Fibroblast of the aortic adventitia (primary cell): ENCODE data around the gene LMO4. TPM values are rescaled to one million over a fixed set of nuclear protein-coding genes. Genes with fewer than 3 reads are reported as not detected.

Experiments used
- DNase-seq: peaks from one replicate; pipeline ENCODE4 v3.0.0-alpha.2; 2010; ENCODE audit warnings: low read depth
- H3K4me3 ChIP-seq: 2 replicates; pipeline ENCODE4 v1.5.1; 2011; ENCODE audit warnings: low read depth, mild to moderate bottlenecking, control low read depth, low read length, moderate library complexity
- total RNA-seq: library from RNA; depleted of rRNA; stranded (reverse); fragments of >200 nt; gene quantifications from 2 replicates; pipeline ENCODE4 v1.2.3, GENCODE V29; 2012; ENCODE audit warnings: low replicate concordance
- TF ChIP-seq, protein P1 (sequence below): IDR thresholded peaks from 2 replicates; pipeline ENCODE4 v1.5.1; 2011; ENCODE audit warnings: mild to moderate bottlenecking, low read length, control low read depth, inconsistent platforms; ENCODE audit not compliant: insufficient read depth

The LMO4 gene
- total RNA-seq, 1 donor: 47.1 TPM

DNA sequence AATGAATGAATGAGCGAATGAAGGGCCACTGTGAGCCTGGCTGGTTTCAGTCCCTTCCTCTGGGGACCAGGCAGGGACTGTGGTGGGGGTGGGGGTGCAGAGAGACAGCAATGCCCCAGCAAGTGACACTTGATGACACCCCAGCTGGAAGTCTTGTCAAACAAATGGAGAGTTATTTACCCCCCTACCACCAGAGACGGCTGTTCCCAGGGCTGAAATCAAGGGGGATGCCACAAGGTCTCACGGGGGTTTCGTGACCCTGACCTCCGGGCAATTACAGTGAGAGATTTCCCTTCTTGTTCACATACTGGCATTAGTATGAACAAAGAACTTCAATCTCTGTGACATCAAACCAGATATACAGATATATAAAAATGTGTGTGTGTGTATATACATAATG, 34.0 kb upstream of the LMO4 start:
- DNase-seq: no peak
- no peak overlapping the region for H3K4me3 ChIP-seq
- TF ChIP-seq, protein P1, sequence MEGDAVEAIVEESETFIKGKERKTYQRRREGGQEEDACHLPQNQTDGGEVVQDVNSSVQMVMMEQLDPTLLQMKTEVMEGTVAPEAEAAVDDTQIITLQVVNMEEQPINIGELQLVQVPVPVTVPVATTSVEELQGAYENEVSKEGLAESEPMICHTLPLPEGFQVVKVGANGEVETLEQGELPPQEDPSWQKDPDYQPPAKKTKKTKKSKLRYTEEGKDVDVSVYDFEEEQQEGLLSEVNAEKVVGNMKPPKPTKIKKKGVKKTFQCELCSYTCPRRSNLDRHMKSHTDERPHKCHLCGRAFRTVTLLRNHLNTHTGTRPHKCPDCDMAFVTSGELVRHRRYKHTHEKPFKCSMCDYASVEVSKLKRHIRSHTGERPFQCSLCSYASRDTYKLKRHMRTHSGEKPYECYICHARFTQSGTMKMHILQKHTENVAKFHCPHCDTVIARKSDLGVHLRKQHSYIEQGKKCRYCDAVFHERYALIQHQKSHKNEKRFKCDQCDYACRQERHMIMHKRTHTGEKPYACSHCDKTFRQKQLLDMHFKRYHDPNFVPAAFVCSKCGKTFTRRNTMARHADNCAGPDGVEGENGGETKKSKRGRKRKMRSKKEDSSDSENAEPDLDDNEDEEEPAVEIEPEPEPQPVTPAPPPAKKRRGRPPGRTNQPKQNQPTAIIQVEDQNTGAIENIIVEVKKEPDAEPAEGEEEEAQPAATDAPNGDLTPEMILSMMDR: no peak

DNA sequence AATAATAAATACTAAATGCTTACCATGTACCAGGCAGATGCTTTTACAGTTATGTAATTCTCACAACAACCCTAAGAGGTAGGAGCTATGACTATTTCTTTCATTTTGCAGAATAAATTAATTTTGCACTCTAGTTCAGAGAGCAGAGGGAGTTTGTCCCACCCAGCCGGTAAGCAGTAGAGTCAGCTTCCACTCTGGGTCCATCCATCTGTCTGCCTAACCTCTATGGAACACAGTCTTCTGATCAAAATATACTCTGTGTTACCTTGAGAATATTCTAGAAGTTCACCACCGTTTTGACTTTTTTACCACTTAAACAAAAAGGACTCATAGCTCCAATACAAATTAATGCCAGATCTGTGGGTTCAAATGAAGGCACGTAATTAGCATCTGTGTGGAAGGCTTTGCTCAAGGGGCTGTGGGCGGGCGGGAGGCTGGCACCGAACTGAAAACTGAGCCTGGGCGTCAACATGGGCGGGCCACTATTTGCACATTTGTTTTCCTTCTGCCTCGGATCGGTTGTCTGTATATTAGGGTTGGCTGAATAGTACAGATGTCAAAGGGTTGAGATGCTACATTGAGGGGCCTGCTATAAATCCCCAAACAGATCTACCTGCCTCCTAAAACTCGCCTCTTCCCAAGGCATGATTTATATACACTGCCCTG, 33.1 kb upstream of the LMO4 start:
- DNase-seq: no peak
- H3K4me3 ChIP-seq: no peak overlapping the region
- TF ChIP-seq, protein P1: no peak

DNA sequence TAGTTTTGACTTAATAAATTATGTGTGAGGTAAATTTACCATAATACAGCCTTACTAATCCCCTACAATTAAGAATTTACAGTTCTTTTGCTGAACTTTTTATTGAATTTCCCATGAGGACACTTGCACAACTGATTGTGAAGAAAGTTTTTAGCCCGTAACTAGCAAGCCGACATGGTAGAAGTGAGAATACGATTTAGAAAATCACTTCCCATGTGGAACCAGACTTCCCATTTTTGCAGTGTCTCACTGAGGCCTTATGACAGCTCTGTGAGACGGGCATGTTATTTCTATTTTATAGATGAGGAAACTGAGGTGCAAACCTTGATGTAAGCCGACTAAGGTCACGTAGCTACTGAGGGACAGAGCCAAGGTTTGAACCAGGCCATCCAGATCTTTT, 32.5 kb upstream of the LMO4 start:
- no peak overlapping the region for H3K4me3 ChIP-seq
- TF ChIP-seq, protein P1: no peak
- DNase-seq: no peak

DNA sequence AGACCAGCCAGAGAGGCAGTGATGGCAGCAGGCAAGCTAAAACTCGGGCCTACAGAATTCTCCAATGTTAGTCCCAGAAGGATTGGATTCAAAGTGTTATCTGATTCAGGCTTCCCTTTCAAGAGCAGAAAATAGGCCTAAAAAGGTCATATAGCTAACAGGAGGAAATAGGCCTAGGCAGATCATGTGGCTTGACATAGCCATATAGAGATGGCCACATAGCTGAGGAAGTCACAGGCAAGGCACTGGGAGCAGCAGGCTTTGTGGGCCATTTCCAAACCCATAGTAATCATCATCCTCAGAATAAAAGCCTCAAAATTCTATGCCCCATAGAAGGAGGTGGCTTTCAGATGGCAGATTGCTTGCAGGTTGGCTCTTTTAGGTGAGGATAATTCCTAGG, 29.0 kb upstream of the LMO4 start:
- DNase-seq: no peak
- TF ChIP-seq, protein P1: no peak
- no peak overlapping the region for H3K4me3 ChIP-seq

DNA sequence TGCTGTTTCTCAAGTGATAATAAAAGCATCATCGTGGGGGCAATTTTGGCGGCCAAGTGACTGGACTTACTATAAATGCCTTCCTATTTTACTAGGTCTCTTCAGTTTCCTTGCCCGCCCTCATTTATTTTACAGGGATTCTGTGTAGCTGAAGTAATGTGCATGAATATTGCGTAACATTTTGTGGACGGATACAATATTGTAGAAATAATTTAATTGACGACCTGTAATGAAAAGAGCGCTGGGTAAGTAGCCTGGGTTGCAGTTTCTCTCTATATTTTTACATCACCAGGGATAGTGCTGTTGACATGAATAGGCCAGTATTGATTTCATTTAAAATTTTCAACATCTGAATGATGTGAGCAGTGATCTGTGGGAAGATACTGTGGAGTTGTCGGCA, 28.1 kb upstream of the LMO4 start:
- no peak for DNase-seq
- no peak overlapping the region for H3K4me3 ChIP-seq
- TF ChIP-seq, protein P1: no peak

DNA sequence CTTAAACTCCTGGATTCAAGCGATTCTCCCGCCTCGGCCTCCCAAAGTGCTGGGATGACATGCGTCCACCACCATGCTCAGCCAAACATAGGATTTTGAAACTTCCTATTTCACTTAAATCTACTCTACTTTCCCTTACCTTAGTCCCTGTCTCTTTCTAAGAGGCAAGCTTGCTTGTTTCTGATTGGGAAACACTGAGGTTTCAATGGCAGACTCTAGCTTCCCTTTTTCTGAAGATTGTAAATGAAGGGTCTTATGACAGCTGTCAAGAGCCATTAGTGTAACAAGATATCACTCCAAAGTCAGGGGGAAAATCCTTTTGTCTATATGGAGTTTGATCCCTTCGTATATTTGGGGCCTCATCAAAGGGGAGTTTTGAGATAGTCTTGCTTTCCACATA, 23.5 kb upstream of the LMO4 start:
- TF ChIP-seq, protein P1: no peak
- no peak for DNase-seq
- H3K4me3 ChIP-seq: no peak overlapping the region

DNA sequence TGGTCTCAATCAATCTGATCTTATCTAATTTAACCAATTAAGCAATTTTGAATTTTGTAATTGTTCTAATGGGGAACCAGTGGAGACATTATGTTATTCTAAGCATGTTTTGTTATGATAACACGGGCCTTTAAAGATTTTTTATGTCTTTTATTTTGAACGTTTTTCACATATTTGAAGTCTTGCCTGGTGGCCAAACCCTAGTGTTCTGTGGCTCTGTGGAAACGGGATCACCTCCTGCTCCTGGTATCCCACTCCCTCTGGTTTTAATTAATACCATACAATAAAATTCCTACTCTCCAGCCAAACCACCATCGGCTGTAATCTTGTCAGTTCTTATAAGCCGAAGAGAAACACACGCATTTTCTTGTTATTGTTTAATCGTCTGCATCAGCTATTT, 22.9 kb upstream of the LMO4 start:
- peak; percentile 45 for DNase-seq
- H3K4me3 ChIP-seq: no peak overlapping the region
- TF ChIP-seq, protein P1: no peak
